GM10847 (cell line): ENCODE measurements around the gene IGLL1.

ENCODE experiments used
- POLR2A ChIP-seq: IDR thresholded peaks from 2 replicates; pipeline ENCODE4 v1.6.1; 2011; ENCODE audit not compliant: insufficient read length; ENCODE audit errors: extremely low read depth

The IGLL1 gene

DNA sequence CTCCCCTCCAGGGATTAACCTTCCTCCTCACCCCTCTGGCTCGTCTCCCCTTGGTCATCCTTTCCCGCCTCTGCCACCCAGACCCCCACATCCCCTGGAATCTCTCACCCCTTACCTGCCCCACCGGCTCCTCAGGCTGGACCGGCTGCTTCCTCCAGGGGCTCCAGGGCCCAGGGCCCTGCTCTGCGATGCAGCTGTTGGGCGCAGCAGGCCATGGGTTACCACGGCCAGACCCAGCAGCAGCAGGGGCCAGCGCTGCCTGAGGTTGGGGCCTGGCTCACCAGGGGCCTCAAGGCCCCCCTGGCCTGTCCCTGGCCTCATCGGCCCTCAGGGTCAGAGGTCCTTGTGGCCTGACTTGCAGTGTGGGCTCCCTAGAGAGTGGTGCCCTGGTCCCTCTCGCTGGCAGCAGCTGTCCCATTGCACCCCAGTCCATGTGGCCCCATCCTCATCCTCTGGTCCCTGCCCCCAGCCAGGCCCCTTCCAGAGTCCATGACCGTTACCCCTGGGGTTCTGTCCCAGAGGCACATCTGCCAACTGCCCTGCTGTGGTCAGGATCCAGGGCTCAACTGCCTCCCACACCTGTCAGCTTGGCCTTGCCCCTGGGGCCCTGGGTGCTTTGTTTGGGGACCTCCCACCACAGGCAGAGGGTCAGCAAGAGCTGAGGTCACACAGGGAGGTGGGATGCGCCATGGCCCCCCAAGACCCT lies at the start of gene IGLL1:
Gene IGLL1 (minus strand): TSS at position 421 of the 706 bp plus-strand sequence. CDS start 100 bp downstream, at position 321.
- TF ChIP-seq POLR2A: no peak

DNA sequence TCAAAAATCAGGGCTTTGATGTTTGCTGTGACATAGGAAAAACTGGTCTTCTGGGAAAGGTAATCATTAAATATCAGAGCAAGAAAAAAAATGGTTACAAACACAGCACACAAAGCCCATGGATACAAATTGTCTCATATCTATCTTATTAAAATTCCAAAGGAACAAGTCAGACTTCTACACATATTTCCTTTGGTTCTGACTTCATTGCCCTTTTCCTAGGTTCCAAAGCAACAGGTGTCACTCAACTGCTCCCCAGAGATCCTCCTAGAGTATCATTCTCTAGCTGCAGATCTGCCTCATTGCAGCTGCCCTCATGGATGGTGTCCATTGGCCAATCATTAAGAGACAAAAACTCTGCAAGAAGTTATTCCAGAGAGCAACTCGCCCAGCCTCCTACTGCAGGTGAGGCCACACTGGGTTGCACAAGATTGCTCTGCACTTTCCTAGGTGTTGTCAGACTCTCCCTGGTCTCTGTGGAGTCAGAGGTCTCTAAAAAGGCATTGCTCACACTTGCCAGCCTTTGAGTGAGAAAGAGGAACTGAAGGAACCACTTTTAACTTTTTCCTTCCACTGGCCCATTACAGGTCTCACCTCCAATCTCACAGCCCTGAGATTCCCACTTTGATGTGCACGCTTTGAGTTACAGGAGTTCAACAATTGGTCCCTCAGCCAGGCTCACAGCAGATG lies 46.3 kb upstream of the IGLL1 start:
- no peak for TF ChIP-seq POLR2A

DNA sequence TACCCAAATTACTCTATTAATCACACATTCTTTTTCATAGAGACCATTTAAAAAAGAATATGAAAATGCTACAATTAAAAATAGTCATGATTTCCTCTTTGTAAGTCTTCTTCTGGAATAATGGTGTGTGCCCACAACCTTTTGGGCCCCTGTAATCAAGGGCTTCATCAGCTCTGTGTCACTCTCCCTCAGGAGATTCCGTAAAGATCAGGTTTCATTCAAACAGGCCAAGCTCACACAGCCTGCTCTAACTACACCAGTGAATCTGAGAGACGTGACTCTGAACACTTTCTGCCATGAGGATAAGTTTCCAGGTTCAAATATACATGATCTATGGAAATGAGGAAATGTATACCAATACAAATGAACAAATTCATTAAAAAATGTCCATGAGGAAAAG lies 42.5 kb upstream of the IGLL1 start:
- no peak for TF ChIP-seq POLR2A

DNA sequence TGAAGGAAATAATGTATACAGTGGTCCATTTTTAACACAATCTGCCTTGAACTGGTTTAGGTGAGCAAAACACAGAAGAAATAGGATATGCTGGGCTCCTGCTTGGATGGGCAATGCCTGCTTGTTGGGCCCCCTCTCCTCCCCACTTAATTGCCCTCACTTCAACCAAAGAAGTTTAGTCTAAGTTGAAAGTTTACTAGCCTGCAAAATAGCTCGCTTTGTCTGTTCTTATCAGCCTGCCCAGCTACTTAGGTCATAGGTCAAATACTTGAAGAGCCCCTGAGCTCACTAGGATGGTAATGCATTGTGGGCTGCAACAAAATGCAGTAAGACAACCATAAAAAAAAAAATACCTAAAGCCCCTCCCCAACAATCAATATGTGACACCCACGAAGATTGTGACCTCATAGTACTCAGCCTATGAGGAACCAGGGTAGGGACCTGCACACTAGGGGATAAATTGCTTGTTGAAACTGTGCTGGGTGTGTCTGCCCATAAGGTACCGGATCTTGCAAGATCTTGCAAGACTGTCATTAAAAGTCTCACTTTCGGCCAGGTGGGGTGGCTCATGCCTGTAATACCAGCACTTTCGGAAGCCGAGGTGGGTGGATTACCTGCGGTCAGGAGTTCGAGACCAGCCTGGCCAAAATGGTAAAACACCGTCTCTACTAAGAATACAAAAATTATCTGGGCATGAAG lies 41.1 kb upstream of the IGLL1 start:
- TF ChIP-seq POLR2A: no peak

DNA sequence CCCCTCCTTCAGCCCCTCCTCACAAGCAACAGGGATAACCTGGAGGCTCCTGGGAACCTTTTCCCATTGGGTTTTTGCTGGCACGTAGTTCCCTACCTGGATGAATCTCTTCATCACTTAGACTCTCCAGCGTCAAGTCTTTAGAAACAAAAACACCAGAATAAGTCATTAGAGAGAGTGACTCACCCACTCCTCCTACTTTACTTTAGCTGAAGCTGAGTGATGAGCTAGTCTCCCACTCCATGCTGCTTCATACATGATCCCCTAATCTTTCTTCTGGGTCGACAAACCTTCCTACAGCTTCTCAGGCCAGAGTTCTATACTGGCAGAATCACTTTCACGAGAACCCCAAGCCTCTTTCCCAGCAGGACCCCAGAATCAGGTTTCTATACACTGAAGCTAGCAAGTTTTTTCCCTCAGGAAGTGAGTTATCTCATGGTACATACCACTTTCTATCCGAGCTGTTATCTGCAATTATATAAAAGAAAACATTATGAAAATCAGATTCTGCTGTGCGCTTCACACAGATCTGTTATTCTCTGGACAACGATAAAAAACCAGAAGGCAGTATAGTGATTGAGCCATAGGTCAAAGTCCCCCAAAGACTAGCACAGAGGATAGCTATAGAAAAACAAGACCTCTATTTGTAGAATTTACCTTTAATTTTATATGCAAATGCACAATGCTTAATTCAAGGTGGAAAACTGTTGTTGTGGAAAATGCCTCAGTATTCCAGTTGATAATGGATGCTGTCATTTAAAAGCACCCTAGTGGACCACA lies 33.3 kb upstream of the IGLL1 start:
- TF ChIP-seq POLR2A: no peak

DNA sequence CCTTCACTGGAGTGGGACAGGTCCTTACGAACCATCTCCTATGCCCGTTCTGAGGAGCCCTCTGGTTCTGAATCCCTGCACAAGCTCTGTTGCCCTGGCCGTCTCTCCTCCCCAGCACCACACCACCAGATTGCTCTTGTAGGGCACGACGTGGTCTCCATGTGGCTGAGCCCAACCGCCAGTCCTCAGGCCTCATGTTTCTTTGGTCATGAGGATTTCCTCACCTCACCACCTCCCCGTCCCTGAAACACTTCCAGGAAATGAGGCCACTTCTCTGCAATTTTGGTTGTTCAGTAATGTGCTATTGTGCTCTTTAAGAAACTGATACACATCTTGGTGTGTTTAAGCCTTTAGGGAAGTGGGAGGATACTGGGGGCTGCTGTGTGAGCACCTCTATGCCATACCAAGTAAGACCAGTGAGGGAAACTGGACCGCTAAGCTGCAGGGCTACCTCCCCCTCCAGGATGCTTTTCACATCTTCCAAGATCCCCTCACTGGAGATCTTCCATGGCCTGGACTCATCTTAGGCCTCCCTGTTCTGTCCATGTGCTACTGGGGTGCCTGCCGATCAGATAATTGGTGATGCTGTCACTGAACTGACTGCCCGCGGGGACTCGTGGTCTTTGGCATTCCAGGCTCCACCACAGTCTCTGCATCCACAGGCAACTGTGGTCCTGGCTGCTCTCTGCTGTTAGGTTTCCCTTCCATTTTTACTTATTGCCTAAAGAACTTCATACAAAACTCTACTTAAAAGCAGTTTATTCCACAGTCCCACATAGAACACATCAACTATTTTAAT lies 30.1 kb upstream of the IGLL1 start:
- TF ChIP-seq POLR2A: no peak

DNA sequence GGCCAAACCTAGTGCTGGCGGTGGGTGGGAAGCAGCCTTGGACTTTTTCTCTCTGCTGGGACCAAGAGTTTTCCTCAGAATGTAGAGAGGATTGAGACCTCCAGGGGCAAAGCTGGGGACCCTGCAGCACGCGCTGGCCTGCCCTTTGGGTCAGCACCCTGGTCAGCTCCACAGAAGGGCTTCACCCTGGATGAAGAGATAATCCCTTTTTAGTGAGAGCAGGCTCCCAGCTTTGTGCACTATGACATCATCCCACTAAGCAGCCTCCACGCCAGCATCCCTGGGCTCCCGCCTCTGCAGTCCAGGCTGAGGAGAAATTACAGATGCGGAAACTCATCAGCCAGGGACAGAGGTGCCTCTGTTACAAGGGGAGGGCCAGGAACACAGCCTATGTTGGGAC lies 28.5 kb upstream of the IGLL1 start:
- TF ChIP-seq POLR2A: no peak

DNA sequence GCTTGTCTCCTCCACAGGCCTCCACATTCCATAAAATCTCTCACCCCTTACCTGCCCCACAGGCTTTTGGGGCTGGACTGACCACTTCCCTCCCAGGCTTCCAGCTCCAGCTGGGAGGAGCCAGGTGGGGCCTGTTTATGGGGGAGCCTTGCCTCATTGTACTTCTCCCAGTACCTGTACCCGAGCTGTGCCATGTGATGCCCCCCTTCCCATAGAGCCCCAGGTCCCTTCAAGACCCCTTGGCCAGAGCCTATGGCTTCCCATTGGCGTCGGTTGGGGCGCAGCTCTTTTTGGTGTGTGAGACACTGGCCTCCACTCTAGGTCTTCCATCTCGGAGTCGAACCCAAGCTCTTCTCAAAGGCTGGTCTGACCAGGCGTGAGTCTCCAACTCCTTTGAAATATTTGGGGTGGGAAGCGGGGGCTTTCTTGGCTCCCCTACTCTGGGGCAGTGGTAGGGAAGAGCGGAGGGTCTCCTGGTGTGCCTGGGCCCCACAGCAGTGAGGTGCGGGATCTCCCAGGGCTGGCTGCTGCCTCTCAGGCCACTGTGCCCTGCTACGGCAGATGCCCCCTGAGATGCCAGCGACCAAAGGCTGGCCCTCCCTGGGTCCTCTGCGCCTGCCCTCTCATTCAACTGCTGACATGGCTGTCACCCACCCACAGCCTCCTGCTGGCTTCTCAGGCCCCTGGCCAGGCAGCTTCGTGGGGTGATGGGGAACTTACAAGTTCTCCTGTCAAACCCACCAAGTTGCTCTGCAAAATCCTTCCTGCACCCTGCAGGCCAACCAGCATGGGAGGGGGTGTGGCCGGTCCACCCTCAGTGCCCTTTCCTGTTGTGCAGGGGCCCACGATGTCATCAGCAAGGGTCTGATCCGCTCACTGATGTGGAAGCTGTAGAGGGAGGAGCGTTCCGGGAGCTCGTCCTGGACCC lies 26.4 kb upstream of the IGLL1 start:
- no peak for TF ChIP-seq POLR2A

DNA sequence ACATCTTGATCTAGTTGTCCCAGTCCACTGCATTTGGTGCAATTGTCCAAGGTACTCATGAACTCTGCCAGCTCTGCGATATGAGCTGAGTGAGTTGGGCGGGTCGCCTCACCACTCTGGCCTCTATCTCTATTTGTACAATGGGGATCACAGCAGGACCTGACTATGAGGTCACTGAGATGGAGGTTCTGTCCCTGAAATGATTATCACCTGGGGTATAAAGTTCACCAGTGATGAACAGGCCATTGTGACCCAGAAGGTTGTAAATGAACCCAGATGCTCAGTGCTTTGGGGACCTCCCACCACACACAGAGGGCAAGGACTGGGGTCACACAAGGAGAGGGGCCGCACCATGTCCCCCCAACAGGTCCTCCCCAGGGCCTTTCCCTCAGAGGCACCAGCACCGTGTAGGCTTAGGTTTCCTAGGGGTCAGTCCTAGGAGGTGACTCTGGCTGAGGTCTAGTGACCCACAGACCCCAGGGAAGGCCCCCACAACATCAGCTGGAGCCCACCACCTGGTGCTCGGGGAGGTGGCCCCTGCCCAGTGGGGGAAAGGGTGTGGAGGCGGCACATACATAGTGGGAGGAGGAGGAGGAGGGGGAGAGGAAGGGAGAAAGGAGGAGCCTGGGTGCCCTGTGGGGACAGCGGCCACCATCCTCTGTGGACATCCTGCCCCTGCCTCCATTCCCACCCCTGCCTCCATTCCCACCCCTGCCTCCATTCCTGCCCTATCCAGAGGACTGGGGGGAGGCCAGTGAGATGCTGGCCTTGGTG lies 25.0 kb upstream of the IGLL1 start:
- TF ChIP-seq POLR2A: no peak

DNA sequence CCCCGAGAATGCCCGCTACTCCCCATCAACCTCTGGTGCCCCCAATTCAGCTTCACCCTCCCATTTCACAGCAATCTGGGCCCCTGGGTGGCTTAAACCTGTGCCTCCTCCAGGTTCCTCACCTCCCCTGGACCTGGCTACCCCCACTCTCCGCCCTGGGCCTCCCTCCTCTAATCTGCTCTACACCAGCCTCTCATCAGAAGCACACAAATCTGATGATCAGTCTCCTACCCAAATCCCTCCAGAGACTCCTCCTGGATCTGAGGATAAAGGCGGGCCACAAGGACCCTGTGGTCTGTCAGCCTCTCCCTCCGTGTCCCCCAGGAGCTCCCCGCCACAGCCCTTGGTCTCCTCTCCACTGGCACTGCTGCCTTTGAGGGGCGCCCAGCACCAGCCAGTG lies 23.2 kb upstream of the IGLL1 start:
- TF ChIP-seq POLR2A: no peak

DNA sequence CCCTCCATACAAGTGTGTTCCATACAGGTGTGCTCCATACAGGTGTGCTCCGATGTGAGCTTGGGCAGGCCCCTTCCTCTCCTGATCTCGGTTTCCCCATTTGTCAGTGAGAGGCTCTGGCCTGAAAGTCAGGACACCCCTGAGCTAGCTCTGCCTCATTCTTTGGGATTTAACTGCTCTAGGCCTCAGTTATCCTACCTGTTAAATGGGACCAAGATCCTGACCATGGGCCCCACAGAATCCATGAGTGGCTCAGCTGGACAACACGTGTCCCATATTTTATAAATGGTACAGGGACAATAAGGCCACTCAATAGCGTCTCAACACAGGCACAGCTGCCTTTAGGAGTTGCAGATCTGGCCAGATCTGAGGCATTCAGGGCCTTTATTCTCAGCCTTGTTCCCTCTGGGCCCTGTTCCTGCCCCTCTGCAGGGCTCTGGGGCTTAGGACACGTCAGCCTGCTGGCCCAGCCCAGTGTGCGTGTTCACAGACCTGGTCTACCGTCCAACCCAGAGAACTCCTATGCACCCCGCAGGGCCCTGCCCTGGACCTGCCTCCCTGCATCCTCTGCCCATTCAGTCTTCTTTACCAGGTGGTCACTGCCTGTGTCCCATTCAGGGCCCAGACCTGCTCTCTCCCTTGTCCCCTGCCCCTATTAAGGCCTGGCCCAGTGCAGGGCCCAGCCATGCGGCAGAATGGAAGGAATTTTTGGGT lies 18.9 kb upstream of the IGLL1 start:
- no peak for TF ChIP-seq POLR2A

DNA sequence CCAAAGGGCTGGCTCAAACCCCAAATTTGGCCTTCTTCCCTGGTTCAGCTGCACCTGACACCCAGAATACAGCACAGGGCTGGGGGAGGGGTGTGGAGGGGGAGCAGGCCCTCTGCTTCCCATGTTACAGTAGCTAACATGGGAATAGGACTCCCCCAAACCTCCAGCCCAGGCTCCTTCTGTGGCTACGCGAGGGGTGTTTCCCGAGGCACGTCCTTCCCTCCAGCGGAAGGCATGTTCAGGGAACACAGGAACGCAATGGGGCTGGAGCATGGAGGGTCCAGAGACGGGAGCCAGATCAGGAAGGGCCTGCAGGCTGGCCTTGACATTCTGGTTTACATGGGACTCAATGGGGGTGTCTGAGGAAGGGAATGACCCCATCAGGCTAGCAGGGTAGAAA lies 11.8 kb upstream of the IGLL1 start:
- TF ChIP-seq POLR2A: no peak

DNA sequence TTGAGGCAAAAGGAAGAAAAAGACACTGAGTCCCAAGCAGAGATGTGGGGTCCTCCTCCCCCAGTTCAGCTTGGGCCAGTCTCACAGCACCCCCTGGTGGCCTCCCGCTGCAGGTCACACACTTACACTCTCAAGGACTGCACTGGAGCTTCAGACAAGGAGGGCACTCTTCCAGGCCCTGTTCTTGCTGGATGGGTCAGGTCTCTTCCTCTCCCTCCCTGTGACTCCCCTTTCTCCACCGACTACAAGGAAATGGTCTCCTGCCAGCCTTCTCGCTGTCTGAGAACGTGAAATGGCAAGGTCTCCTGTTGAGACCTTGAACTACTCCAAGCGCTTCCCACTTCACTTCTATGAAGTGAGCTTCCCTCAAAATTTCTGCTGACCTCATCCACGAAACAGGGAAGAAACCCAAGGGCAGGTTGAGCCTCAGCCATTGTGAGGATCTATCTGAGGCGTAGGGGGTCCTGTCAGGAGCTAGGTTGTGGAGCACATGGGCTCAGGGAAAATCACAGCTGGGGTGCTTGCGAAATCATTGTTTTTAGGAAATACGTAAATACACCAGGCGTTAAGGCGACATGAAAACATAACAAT lies 11.2 kb upstream of the IGLL1 start:
- no peak for TF ChIP-seq POLR2A
